Psoas muscle (tissue), 8 donors: ENCODE measurements around the gene CD79B. TPM values are rescaled to one million over a fixed set of nuclear protein-coding genes. Genes with fewer than 3 reads are reported as not detected.

Experiments used
- ATAC-seq, 4 donors: fragments of 200-7000 bp; cut with Tn5 transposase; one replicate each; pipeline ENCODE4 v1.9.1; 2020; ENCODE audit warnings: moderate library complexity in 3 of 4, mild to moderate bottlenecking in 2 of 4
- DNase-seq, 2 donors: peaks; one replicate each; pipeline ENCODE4 v3.0.0-alpha.2; 2020
- H3K27ac ChIP-seq: fragments of 200-600 bp; one replicate; pipeline ENCODE4 v1.8.0; 2022
- H3K27me3 ChIP-seq, 3 donors: fragments of 200-600 bp in 1 of 3; one replicate each; pipeline versions ENCODE4 v1.6.1 to v1.8.0; 2013 to 2022; ENCODE audit warnings: low read length in 2 of 3, mild to moderate bottlenecking in 2 of 3, moderate library complexity in 1 of 3; ENCODE audit not compliant: insufficient read depth in 3 of 3
- H3K36me3 ChIP-seq, 2 donors: fragments of 200-600 bp in 1 of 2; one replicate each; pipeline versions ENCODE4 v1.6.1 to v1.8.0; 2013 to 2022; ENCODE audit warnings: low read depth in 1 of 2, mild to moderate bottlenecking in 1 of 2, moderate library complexity in 1 of 2; ENCODE audit not compliant: insufficient read depth in 1 of 2
- H3K4me1 ChIP-seq: fragments of 200-600 bp; one replicate; pipeline ENCODE4 v1.8.0; 2022
- H3K4me3 ChIP-seq: fragments of 200-600 bp; one replicate; pipeline ENCODE4 v1.8.0; 2022; ENCODE audit warnings: mild to moderate bottlenecking
- H3K9me3 ChIP-seq: fragments of 200-600 bp; one replicate; pipeline ENCODE4 v1.8.0; 2022
- WGBS, 3 donors: extraction: QIAGEN DNeasy Blood & Tissue Kit; methylation state at CpG; one replicate each; pipeline versions ENCODE4 v1.1.6 to v1.1.7; 2013; 5-methylcytosine and 5-hydroxymethylcytosine counted together
- intact Hi-C, 2 donors: fragments of 100-400 bp; cut with DNase I; formaldehyde crosslinking; loops; one replicate each; pipeline versions ENCODE4 v1.11.0 to v1.14.2; 2022
- polyA plus RNA-seq, 3 donors: library from polyadenylated mRNA; stranded (reverse); fragments of 200-250 nt; gene quantifications; one replicate each; pipeline ENCODE4 v1.2.3, GENCODE V29; 2013
- total RNA-seq, 4 donors: library from RNA; stranded (reverse); fragmentation: NEBNext Ultra II Directional in 2 of 4; extraction: Animal tissue kit (Norgen Biotek cat#: 25700) in 2 of 4; gene quantifications; one replicate each; pipeline versions ENCODE4 v1.2.1 to v1.2.4, GENCODE V29; 2021 to 2023
- TF ChIP-seq, protein P1 (sequence below): fragments of 200-600 bp; IDR thresholded peaks from one replicate; pipeline ENCODE4 v1.8.0; 2022; ENCODE audit warnings: antibody characterized with exemption
- donor health status: healthy with polysubstance abuse.
- donor health status: DM: no; HTN: no; CAD: no; lungs with moderate emphysema.
- donor health status: Bipolar disorder and iron deficiency.
- donor health status: healthy.
- donor health status: DM: yes; HTN: yes; CAD: no.
- donor health status: DM: no; HTN: no; CAD: no.
- donor health status: DM: no; HTN: no; CAD: no.
- donor health status: DM: yes; HTN: yes; CAD: no.

The CD79B gene
- total and polyA plus RNA-seq, 7 donors, result 1.9 to 5.7 (median 3.7) TPM

DNA sequence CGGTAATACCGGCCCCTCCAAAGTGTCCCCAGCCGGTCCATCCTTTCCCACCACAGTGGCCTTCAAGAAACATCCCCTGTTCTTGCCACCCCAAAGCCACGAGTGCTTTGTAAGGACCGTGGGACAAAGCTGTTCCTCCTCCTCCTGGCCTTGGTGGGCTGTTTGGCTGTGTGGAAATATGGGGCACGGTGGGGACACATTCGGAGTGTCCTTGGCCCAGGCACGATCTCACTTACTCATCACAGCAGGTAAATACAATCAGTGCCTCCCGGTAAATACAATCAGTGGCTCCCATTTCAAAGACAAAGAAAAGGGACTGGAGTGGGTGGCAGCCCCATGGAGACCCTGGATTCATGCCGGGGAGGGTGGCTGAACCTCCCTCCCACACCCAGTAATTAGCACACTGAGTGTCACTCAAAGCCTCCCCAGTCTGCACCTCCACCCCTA is 30.2 kb upstream of the CD79B start:
- intact Hi-C loops, result loop anchor here in 1 of 2 donors (1.0 kb wide), 1 partner anchor 8 kb away; no protein-coding TSS in a partner anchor
- WGBS, 3 donors, result 38 to 65% (median 51%) methylated on average over 10 of the region's 10 CpGs
- no peak for DNase-seq
- Histone ChIP-seq H3K4me3 (no peak overlapping the region), H3K36me3 (peaks cover 0 to 65% of the 10 kb centered on the region in 2 donors), H3K27me3 (no peaks in the 10 kb centered on the region), H3K4me1 (peaks cover 45% of the 10 kb centered on the region), H3K9me3 (no peaks in the 10 kb centered on the region), H3K27ac (peak overlapping the region; percentile 89)
- peak in 1 of 4 donors; percentile 2 for ATAC-seq
- TF ChIP-seq, protein P1, sequence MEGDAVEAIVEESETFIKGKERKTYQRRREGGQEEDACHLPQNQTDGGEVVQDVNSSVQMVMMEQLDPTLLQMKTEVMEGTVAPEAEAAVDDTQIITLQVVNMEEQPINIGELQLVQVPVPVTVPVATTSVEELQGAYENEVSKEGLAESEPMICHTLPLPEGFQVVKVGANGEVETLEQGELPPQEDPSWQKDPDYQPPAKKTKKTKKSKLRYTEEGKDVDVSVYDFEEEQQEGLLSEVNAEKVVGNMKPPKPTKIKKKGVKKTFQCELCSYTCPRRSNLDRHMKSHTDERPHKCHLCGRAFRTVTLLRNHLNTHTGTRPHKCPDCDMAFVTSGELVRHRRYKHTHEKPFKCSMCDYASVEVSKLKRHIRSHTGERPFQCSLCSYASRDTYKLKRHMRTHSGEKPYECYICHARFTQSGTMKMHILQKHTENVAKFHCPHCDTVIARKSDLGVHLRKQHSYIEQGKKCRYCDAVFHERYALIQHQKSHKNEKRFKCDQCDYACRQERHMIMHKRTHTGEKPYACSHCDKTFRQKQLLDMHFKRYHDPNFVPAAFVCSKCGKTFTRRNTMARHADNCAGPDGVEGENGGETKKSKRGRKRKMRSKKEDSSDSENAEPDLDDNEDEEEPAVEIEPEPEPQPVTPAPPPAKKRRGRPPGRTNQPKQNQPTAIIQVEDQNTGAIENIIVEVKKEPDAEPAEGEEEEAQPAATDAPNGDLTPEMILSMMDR, result no peak

DNA sequence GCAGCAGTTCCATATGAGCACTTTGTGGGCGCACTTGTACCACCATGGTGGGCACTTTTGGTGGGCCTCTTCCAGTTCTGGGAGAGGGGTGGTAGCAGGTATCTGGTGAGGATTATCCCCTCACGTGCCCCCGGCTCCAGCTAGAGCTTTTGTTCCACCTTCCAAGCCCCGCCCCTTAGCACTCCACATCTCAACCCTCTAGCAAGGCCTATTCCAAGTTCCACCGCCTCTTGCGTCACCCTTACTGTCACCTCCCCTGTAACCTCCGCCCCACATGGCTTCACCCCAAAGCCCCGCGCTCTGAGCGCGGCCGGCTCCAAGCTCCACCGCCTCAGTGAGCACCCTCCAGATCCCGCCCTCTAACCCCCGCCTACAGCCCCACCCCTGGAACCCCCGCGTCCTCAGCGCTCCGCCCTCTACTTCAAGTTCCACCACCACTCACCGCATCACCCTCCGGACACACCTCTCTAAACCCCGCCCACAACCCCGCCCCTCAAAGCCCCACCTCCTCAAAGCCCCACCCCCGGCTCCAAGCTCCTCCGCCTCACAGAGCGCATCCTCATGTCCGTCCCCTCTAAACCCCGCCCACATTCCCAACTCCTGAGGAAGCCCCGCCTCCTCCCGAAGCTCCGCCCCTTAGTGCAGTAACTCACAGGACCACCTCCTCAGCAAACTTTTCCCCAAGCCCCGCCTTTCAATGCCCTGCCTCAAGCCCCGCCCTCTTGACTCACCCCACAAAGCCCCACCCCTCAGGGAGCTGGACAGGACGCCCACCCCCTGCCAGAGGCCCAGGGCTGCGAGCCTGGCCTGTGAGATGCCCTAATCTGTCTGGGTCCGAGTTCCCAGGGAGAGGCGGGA is 29.5 kb upstream of the CD79B start:
- ATAC-seq (peak; percentile 64 to 76 (median 75)), DNase-seq (peak; percentile 83 to 95)
- TF ChIP-seq, protein P1, result no peak
- WGBS, 3 donors, result 26 to 40% (median 32%) methylated on average over 37 of the region's 37 CpGs
- Histone ChIP-seq H3K4me3 (peak overlapping the region; percentile 5), H3K9me3 (no peaks in the 10 kb centered on the region), H3K36me3 (peaks cover 0 to 65% of the 10 kb centered on the region in 2 donors), H3K27ac (peak overlapping the region; percentile 89), H3K27me3 (no peaks in the 10 kb centered on the region), H3K4me1 (peaks cover 52% of the 10 kb centered on the region)
- intact Hi-C loops, result loop anchor here in 1 of 2 donors (1.0 kb wide), 1 partner anchor 9 kb away; no protein-coding TSS in a partner anchor

DNA sequence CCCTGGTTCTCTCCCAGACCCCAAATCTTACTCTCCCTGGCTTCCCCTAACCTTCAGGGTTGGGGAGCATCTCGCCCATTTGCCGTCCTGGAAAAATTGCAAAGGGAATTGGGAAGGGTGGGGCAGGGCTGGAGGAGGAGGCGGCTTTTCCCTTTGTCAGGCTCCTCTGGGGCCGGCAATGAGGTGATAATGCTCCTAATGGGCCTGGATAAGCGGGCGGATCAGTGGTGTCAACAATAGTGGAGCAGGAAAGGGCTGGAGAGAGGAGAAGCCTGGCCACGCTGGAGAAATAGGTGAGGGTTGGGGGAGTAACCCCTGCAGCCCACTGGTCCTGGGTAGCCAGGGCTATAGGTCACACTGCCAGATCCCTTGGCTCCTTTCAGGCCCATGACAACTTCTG is 28.3 kb upstream of the CD79B start:
- H3K27me3 ChIP-seq, result no peaks in the 10 kb centered on the region
- H3K27ac ChIP-seq, result peak overlapping the region; percentile 89
- TF ChIP-seq, protein P1, result no peak
- H3K9me3 ChIP-seq, result no peaks in the 10 kb centered on the region
- no peak for DNase-seq
- H3K36me3 ChIP-seq, result peaks cover 0 to 66% of the 10 kb centered on the region in 2 donors
- WGBS, 3 donors, result 21 to 24% (median 23%) methylated on average over 5 to 7 of the region's 7 CpGs
- peaks cover 63% of the 10 kb centered on the region for H3K4me1 ChIP-seq
- intact Hi-C loops, result no loop called here
- ATAC-seq, result no peak
- no peak overlapping the region for H3K4me3 ChIP-seq

- intact Hi-C loops, result no loop called here
- peak; percentile 70 to 88 (median 73) for ATAC-seq
- DNase-seq, result peak; percentile 70 to 93
- H3K4me1 ChIP-seq, result peaks cover 68% of the 10 kb centered on the region
- no peak overlapping the region for H3K4me3 ChIP-seq
- TF ChIP-seq, protein P1, result no peak
- H3K27ac ChIP-seq, result peak overlapping the region; percentile 89
- WGBS, 3 donors, result 23 to 39% (median 30%) methylated on average over 6 to 9 of the region's 9 CpGs
- no peaks in the 10 kb centered on the region for H3K9me3 ChIP-seq
- peaks cover 0 to 66% of the 10 kb centered on the region in 2 donors for H3K36me3 ChIP-seq
- no peaks in the 10 kb centered on the region for H3K27me3 ChIP-seq
Observed at GRCh38 chr17:63960006-63960405, 27.9 kb upstream of the CD79B start.
